ENCODE results near the gene SHMT1. TPM values are rescaled to one million over a fixed set of nuclear protein-coding genes. Genes with fewer than 3 reads are reported as not detected.
A peak's percentile ranks its signal among the peaks of the same experiment; 100 is the strongest.

SHMT1 gene
- total RNA-seq, 1 donor from 2014 or later, result 13.0 TPM

- Histone ChIP-seq H3K27me3 (ENCODE audit: control insufficient read depth, insufficient read depth, low read length) (no peaks in the 10 kb centered on the region), H3K36me3 (ENCODE audit: control insufficient read depth, insufficient read depth, low read length) (no peaks in the 10 kb centered on the region), H3K4me3 (ENCODE audit: low read depth, low read length) (no peak overlapping the region)
- no peak for TF ChIP-seq CTCF (IDR thresholded peaks at IDR 0.05; ENCODE audit: insufficient read depth, low read length, poor library complexity, severe bottlenecking)
- DNase-seq (ENCODE audit: low read depth), result no peak
These were observed 8.1 kb upstream of the SHMT1 start for GRCh38 chr17:18371455-18371854.

- Histone ChIP-seq H3K36me3 (ENCODE audit: control insufficient read depth, insufficient read depth, low read length) (no peaks in the 10 kb centered on the region), H3K4me3 (ENCODE audit: low read depth, low read length) (no peak overlapping the region), H3K27me3 (ENCODE audit: control insufficient read depth, insufficient read depth, low read length) (no peaks in the 10 kb centered on the region)
- DNase-seq (ENCODE audit: low read depth), result no peak
- no peak for TF ChIP-seq CTCF (IDR thresholded peaks at IDR 0.05; ENCODE audit: insufficient read depth, low read length, poor library complexity, severe bottlenecking)
These were observed 7.4 kb upstream of the SHMT1 start for GRCh38 chr17:18370761-18371160.

- DNase-seq (ENCODE audit: low read depth), result no peak
- no peaks in the 10 kb centered on the region for H3K27me3 ChIP-seq (ENCODE audit: control insufficient read depth, insufficient read depth, low read length)
- no peak overlapping the region for H3K4me3 ChIP-seq (ENCODE audit: low read depth, low read length)
- no peaks in the 10 kb centered on the region for H3K36me3 ChIP-seq (ENCODE audit: control insufficient read depth, insufficient read depth, low read length)
- TF ChIP-seq CTCF (IDR thresholded peaks at IDR 0.05; ENCODE audit: insufficient read depth, low read length, poor library complexity, severe bottlenecking), result no peak
These were observed 5.6 kb upstream of the SHMT1 start for GRCh38 chr17:18368946-18369345.

- Histone ChIP-seq H3K27me3 (ENCODE audit: control insufficient read depth, insufficient read depth, low read length) (no peaks in the 10 kb centered on the region), H3K36me3 (ENCODE audit: control insufficient read depth, insufficient read depth, low read length) (no peaks in the 10 kb centered on the region), H3K4me3 (ENCODE audit: low read depth, low read length) (no peak overlapping the region)
- TF ChIP-seq CTCF (IDR thresholded peaks at IDR 0.05; ENCODE audit: insufficient read depth, low read length, poor library complexity, severe bottlenecking), result no peak
- no peak for DNase-seq (ENCODE audit: low read depth)
These were observed 816 bp upstream of the SHMT1 start for GRCh38 chr17:18364166-18364565.

- Histone ChIP-seq H3K4me3 (ENCODE audit: low read depth, low read length) (peak overlapping the region; percentile 76), H3K27me3 (ENCODE audit: control insufficient read depth, insufficient read depth, low read length) (no peaks in the 10 kb centered on the region), H3K36me3 (ENCODE audit: control insufficient read depth, insufficient read depth, low read length) (no peaks in the 10 kb centered on the region)
- TF ChIP-seq CTCF (IDR thresholded peaks at IDR 0.05; ENCODE audit: insufficient read depth, low read length, poor library complexity, severe bottlenecking), result no peak
- peak; percentile 42 for DNase-seq (ENCODE audit: low read depth)
These were observed 651 bp downstream of the SHMT1 start for GRCh38 chr17:18362698-18363100.

GRCh38 chr17:18361837-18362697 is 1.3 kb downstream of the SHMT1 start:
- no peaks in the 10 kb centered on the region for H3K27me3 ChIP-seq (ENCODE audit: control insufficient read depth, insufficient read depth, low read length)
- no peak for TF ChIP-seq CTCF (IDR thresholded peaks at IDR 0.05; ENCODE audit: insufficient read depth, low read length, poor library complexity, severe bottlenecking)
- DNase-seq (ENCODE audit: low read depth), result no peak
- peak overlapping the region; percentile 76 for H3K4me3 ChIP-seq (ENCODE audit: low read depth, low read length)
- H3K36me3 ChIP-seq (ENCODE audit: control insufficient read depth, insufficient read depth, low read length), result no peaks in the 10 kb centered on the region
